GM19193 (cell line): Measurements from ENCODE around the gene NEO1.

Experiments
- POLR2A ChIP-seq: IDR thresholded peaks from 4 replicates; pipeline ENCODE4 v1.6.1; 2011; ENCODE audit not compliant: insufficient read depth, insufficient read length; ENCODE audit errors: extremely low read depth

NEO1 gene

GRCh38 chr15:73231661-73232419, 179.6 kb downstream of the NEO1 start:
- TF ChIP-seq POLR2A, result no peak

- TF ChIP-seq POLR2A, result no peak
Observed at GRCh38 chr15:73232776-73233175, 180.5 kb downstream of the NEO1 start.

DNA sequence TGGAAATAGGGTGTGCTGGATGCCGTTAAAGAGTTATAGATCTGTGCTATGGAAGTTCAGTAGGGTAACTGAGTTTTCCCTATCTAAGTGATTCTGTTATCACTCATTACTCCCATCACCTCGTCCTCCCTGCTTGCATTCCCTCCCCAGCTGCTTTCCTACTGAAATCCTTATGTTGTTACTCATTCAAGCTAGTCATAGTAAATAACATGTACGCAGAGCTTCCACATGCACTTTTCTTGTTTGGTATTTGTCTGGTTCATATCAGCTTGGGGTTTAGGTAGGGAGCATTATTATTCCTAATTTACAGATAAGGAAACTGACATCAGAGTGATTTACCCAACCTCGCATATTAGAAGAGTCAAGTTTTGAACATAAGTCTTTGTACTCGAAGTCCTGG, 181.4 kb downstream of the NEO1 start:
- TF ChIP-seq POLR2A, result no peak

GRCh38 chr15:73237910-73238309, 185.6 kb downstream of the NEO1 start:
- TF ChIP-seq POLR2A, result no peak

GRCh38 chr15:73239564-73240215, 187.4 kb downstream of the NEO1 start:
- TF ChIP-seq POLR2A, result no peak

- TF ChIP-seq POLR2A, result no peak
Observed at GRCh38 chr15:73240866-73241499, 188.7 kb downstream of the NEO1 start.

DNA sequence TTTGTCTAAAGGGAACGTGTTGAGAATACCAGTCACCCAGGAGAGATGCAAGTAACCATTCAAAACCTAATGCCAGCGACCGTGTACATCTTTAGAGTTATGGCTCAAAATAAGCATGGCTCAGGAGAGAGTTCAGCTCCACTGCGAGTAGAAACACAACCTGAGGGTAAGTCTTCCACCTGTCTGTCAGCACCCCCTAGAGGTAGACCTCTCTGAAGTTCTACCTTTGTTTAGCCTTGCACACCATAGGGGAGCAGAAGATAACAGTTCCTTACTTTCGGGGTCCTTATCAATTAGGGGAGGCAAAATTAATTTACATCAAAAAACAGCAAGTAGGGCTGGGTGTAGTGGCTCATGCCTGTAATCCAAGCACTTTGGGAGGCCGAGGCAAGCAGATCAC, 192.1 kb downstream of the NEO1 start:
- TF ChIP-seq POLR2A, result no peak

- TF ChIP-seq POLR2A, result no peak
Observed at GRCh38 chr15:73246439-73246838, 194.2 kb downstream of the NEO1 start.

- TF ChIP-seq POLR2A, result no peak
Observed at GRCh38 chr15:73246898-73247297, 194.6 kb downstream of the NEO1 start.

DNA sequence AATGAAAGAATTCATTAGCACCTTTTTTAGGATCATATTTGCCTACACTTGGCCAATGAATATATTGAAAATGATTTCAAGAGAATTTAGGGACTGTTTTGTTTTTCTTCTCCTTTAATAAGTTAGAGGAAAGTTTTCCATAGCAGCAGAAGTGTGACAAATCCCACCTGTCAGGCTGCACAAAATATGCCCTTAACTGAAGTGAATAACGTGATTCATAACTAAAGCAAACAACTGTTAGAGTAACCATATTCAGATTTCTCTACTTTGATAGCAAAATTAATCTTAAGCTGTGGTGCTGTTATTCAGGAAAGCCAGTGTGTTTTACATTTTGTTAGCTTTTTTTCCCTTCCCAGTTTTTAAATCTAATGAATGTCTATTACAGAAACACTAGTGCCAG, 195.1 kb downstream of the NEO1 start:
- no peak for TF ChIP-seq POLR2A

- no peak for TF ChIP-seq POLR2A
Observed at GRCh38 chr15:73249499-73249898, 197.2 kb downstream of the NEO1 start.

- TF ChIP-seq POLR2A, result no peak
Observed at GRCh38 chr15:73254598-73254997, 202.3 kb downstream of the NEO1 start.

GRCh38 chr15:73258271-73259108, 206.2 kb downstream of the NEO1 start:
- no peak for TF ChIP-seq POLR2A

DNA sequence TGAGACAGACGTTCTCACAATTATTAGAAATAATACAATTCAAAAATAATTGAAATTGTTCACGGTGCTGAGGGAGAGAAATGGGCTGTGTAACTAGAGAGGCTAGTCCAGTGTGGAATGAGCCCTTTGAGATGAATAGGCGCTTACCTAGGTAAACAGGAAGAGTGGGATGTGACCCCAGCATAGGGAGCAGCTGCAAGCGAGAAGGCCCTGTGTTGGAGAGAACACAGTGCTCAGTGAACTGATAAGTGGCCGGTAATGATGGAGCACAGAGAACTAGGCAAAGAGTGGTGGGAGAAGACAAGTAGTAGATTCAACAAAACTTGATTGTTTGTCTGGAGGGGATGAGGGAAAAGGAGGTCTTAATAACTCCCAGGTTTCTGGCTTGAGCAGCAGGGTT, 212.6 kb downstream of the NEO1 start:
- no peak for TF ChIP-seq POLR2A

DNA sequence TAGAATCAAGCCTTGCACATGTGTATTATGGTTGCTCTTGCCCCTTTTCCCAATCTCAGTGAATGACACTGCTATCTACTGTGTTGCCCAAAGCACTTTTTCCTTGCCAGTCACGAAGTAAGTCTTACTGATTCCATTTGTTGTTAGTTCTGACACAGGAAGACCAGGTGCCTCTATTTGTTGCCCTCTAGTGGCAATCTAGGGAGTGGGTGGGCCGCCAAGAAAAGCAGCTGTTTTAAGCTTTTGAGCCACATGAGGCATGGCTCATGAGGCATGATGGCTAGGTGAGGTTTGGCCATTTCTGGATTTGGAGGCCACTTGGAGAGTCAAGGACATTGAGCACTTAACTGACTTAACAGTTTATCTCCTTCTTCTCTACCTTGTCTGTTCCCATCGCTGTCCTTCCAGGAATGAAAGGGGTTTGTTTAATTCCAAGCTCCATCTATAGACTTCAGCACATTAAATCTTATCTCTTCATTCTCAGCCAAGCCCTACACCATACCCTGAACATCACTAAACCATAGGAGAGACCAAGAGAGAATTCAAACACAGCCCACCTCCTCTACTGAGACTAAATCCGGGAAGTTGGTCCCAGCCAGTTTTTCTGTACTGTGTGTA, 213.4 kb downstream of the NEO1 start:
- no peak for TF ChIP-seq POLR2A
